Liver (tissue), 3 donors: ENCODE data around the gene TMEM43.

Experiments
- CTCF ChIP-seq: fragments of 150-350 bp; IDR thresholded peaks from 2 replicates; pipeline ENCODE4 v1.5.1; 2017; ENCODE audit warnings: improper control_type of control experiment, low read depth, low read length; ENCODE audit not compliant: missing input control
- FOXA1 ChIP-seq: IDR thresholded peaks from 2 replicates; pipeline ENCODE4 v1.6.1; 2016; ENCODE audit warnings: antibody characterized with exemption
- GABPA ChIP-seq, 2 donors: IDR thresholded peaks in 1 of 2; conservative IDR thresholded peaks in 1 of 2; 2 replicates each; pipeline ENCODE4 v1.6.1; 2016; ENCODE audit warnings: antibody characterized with exemption in 2 of 2, mild to moderate bottlenecking in 1 of 2, moderate library complexity in 1 of 2
- HNF4G ChIP-seq: IDR thresholded peaks from 2 replicates; pipeline ENCODE4 v1.6.1; 2016; ENCODE audit warnings: antibody characterized with exemption
- MAX ChIP-seq: IDR thresholded peaks from 2 replicates; pipeline ENCODE4 v1.6.1; 2016; ENCODE audit warnings: antibody characterized with exemption
- NR2F2 ChIP-seq: IDR thresholded peaks from 2 replicates; pipeline ENCODE4 v1.6.1; 2016; ENCODE audit warnings: antibody characterized with exemption
- RAD21 ChIP-seq, 2 donors: IDR thresholded peaks; 2 replicates each; pipeline ENCODE4 v1.6.1; 2016; ENCODE audit warnings: antibody characterized with exemption in 2 of 2, mild to moderate bottlenecking in 2 of 2
- REST ChIP-seq: IDR thresholded peaks from 2 replicates; pipeline ENCODE4 v1.6.1; 2016; ENCODE audit warnings: antibody characterized with exemption, mild to moderate bottlenecking
- RXRA ChIP-seq, 2 donors: IDR thresholded peaks; 2 replicates each; pipeline ENCODE4 v1.6.1; 2017 to 2018; ENCODE audit warnings: antibody characterized with exemption in 2 of 2, mild to moderate bottlenecking in 1 of 2
- TAF1 ChIP-seq: conservative IDR thresholded peaks from 2 replicates; pipeline ENCODE4 v1.6.1; 2016; ENCODE audit warnings: antibody characterized with exemption, mild to moderate bottlenecking
- YY1 ChIP-seq: IDR thresholded peaks from 2 replicates; pipeline ENCODE4 v1.6.1; 2016; ENCODE audit warnings: antibody characterized with exemption, mild to moderate bottlenecking
- ZBTB33 ChIP-seq: IDR thresholded peaks from 2 replicates; pipeline ENCODE4 v1.6.1; 2016; ENCODE audit warnings: antibody characterized with exemption
- donor health status: healthy.
- donor health status: healthy.

- no peak for TF ChIP-seq CTCF
- no peak for TF ChIP-seq MAX
- TF ChIP-seq TAF1, result no peak
- no peak for TF ChIP-seq YY1
- no peak for TF ChIP-seq HNF4G
- TF ChIP-seq RAD21 (IDR thresholded peaks at IDR 0.05), result no peak
- no peak for TF ChIP-seq REST
- no peak for TF ChIP-seq GABPA (IDR thresholded peaks at IDR 0.05 in 1 of 2, conservative IDR thresholded peaks at IDR 0.05 in 1 of 2)
- no peak for TF ChIP-seq FOXA1
- TF ChIP-seq NR2F2, result no peak
- TF ChIP-seq ZBTB33, result no peak
- TF ChIP-seq RXRA (IDR thresholded peaks at IDR 0.05), result no peak
Measured at GRCh38 chr3:14179114-14179465, 54.2 kb downstream of the TMEM43 start.
